BJ (cell line): ENCODE results near the gene AZU1. TPM values are rescaled to one million over a fixed set of nuclear protein-coding genes. Genes with fewer than 3 reads are reported as not detected.

Source experiments
- CTCF ChIA-PET: fragments of 350-600 bp; formaldehyde crosslinking; extraction: SDS; loops from one replicate; lab custom pipeline; 2021; ENCODE audit warnings: antibody characterized with exemption, inconsistent platforms; lab: Yijun Ruan, JAX
- POLR2A ChIA-PET: fragments of 300-600 bp; sonication (Branson Sonifier 250); formaldehyde crosslinking; extraction: SDS; loops from one replicate; lab custom pipeline; 2021; ENCODE audit warnings: antibody characterized with exemption; lab: Charles Lee
- DNase-seq: peaks from one replicate; pipeline ENCODE4 v3.0.0-alpha.2; 2011; ENCODE audit warnings: low read depth
- H3K27me3 ChIP-seq: 2 replicates; pipeline ENCODE4 v1.6.0; 2011; ENCODE audit warnings: low read length; ENCODE audit not compliant: control insufficient read depth, insufficient read depth
- H3K36me3 ChIP-seq: 2 replicates; pipeline ENCODE4 v1.5.1; 2011; ENCODE audit warnings: low read length; ENCODE audit not compliant: control insufficient read depth, insufficient read depth
- H3K4me3 ChIP-seq: 2 replicates; pipeline ENCODE4 v1.5.1; 2011; ENCODE audit warnings: low read depth, mild to moderate bottlenecking, control low read depth, low read length
- polyA minus RNA-seq: library from RNA; depleted of rRNA, polyadenylated mRNA; stranded (reverse); fragments of >200 nt; gene quantifications from 2 replicates; pipeline ENCODE4 v1.2.3, GENCODE V29; 2011; rRNA and poly(A)+ RNA removed
- polyA plus RNA-seq: library from polyadenylated mRNA; depleted of rRNA; stranded (reverse); fragments of >200 nt; gene quantifications from 2 replicates; pipeline ENCODE4 v1.2.3, GENCODE V29; 2011; rRNA removed
- TF ChIP-seq, protein P1 (sequence below): IDR thresholded peaks from 2 replicates; pipeline ENCODE4 v1.5.1; 2011; ENCODE audit warnings: low read depth, mild to moderate bottlenecking, control low read depth, inconsistent platforms, low read length, moderate library complexity; ENCODE audit not compliant: insufficient read depth

AZU1 gene, protein sequence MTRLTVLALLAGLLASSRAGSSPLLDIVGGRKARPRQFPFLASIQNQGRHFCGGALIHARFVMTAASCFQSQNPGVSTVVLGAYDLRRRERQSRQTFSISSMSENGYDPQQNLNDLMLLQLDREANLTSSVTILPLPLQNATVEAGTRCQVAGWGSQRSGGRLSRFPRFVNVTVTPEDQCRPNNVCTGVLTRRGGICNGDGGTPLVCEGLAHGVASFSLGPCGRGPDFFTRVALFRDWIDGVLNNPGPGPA
- polyA plus RNA-seq (0.07 TPM in 1 of 2 replicates, not detected in the other), polyA minus RNA-seq (not detected in 2 replicates)

DNA sequence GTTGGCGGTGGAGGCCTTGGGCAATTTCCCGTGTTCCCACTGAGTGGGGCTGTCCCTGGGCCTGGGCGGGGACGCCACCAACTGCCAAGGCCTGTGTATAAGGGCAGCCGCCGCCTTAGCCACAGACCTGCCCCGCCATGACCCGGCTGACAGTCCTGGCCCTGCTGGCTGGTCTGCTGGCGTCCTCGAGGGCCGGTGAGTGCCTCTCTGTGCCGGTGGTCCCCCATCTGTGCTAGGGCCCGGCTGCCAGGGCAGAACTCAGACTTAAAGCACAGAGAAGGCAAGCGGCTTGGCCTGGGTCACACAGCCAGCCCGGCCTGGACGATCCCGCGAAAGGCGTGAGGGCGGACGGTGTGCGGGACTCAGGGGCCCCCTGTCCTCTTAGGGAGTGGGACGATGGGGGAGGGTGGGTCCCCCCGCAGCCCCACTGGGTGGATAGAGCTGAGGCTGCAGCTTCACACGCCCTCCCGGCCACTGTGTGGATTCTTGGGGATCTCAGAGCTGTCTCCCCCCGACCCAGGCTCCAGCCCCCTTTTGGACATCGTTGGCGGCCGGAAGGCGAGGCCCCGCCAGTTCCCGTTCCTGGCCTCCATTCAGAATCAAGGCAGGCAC lies at the start of gene AZU1:
Gene AZU1 (plus strand): TSS at position 128 of the 612 bp plus-strand sequence. CDS start 10 bp downstream, at position 138.
- CTCF ChIA-PET = interaction anchor here (0.8 to 1.0 kb wide), 2 partner anchors 11 to 29 kb away, joined by 3 to 4 read pairs; no protein-coding TSS in a partner anchor
- Histone ChIP-seq H3K36me3 (no peaks in the 10 kb centered on the region), H3K4me3 (no peak within 1 kb of the TSS), H3K27me3 (no peaks in the 10 kb centered on the region)
- POLR2A ChIA-PET = no interaction called here
- TF ChIP-seq, protein P1, sequence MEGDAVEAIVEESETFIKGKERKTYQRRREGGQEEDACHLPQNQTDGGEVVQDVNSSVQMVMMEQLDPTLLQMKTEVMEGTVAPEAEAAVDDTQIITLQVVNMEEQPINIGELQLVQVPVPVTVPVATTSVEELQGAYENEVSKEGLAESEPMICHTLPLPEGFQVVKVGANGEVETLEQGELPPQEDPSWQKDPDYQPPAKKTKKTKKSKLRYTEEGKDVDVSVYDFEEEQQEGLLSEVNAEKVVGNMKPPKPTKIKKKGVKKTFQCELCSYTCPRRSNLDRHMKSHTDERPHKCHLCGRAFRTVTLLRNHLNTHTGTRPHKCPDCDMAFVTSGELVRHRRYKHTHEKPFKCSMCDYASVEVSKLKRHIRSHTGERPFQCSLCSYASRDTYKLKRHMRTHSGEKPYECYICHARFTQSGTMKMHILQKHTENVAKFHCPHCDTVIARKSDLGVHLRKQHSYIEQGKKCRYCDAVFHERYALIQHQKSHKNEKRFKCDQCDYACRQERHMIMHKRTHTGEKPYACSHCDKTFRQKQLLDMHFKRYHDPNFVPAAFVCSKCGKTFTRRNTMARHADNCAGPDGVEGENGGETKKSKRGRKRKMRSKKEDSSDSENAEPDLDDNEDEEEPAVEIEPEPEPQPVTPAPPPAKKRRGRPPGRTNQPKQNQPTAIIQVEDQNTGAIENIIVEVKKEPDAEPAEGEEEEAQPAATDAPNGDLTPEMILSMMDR = no peak
- no peak for DNase-seq

DNA sequence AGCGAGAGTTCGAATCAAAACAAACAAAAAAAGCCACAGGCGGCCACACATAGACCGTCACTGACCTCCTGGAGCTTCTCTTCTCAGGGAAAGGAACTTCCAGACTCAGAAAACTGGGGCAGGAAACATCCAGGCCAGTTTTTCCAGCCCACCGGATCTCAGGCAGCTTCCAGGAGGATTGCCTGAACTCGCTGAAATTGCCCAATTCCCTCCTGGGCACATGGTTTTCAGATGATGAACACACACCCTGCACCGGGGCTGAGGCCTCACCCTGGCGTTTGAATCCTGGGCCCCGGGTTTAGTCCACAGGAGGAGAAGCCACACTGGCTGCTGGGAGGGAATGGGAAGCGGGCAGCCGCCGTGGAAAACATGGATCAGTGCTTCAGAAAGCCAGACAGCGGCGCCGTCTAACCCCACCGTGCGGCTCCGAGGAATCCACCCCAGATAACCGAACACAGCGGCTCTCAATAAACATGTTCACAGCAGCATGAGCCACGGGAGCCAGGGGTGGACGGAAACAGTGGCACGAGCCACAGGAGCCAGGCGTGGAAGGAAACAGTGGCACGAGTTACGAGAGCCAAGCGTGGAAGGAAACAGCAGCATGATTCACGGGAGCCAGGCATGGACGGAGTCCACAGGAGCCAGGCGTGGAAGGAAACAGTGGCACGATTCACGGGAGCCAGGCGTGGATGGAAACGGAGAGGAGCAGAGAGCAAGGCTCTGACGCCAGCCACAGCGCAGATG lies 48.6 kb upstream of the AZU1 start:
- Histone ChIP-seq H3K36me3 (no peaks in the 10 kb centered on the region), H3K4me3 (no peak overlapping the region), H3K27me3 (no peaks in the 10 kb centered on the region)
- peak; percentile 87 for DNase-seq
- ChIA-PET CTCF (interaction anchor here (0.7 to 1.1 kb wide), 4 partner anchors 9 to 90 kb away, joined by 3 to 4 read pairs (median 4); no protein-coding TSS in a partner anchor), POLR2A (interaction anchor here (0.7 kb wide), 1 partner anchor 23 kb away, joined by 4 read pairs; no protein-coding TSS in a partner anchor)
- TF ChIP-seq, protein P1 = no peak

DNA sequence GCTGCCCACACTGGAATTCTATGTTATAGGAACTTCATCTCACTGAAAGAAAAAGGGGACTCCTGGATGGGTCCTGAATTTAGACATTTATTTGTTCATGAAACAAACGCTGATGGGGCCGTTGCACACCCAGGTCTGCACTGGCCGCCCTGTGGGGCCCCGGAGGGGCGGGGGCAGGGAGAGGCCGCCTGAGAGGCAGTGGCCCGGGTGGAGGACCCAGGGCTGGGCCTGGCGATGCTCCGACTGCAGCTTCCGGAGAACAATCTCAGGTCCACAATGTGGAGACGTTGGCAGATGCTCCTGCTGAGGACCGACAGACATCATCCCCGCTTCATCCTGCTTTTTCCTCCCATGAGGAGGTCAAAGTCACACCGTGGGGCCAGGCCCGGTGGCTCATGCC lies 46.7 kb upstream of the AZU1 start:
- no peaks in the 10 kb centered on the region for H3K27me3 ChIP-seq
- TF ChIP-seq, protein P1 = no peak
- no peak overlapping the region for H3K4me3 ChIP-seq
- CTCF ChIA-PET = interaction anchor here (2.2 kb wide), 1 partner anchor 8 kb away, joined by 7 read pairs; no protein-coding TSS in a partner anchor
- POLR2A ChIA-PET = no interaction called here
- no peaks in the 10 kb centered on the region for H3K36me3 ChIP-seq
- no peak for DNase-seq

DNA sequence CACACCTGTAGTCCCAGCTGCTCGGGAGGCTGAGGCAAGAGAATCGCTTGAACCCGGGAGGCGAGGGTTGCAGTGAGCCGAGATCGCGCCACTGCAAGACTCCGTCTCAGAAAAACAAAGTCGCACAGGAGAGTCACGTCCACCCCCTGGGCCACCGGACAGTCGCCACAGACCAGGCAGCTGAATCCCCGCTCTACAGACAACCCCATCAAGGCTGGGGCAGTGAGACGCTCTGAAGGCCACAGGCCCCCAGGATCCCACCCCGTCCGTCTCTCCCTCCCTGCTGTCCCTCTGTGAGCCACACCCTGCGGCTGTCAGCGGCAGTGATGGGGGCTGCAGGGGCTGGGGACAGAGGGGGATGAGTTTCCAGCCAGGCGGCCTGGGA lies 45.8 kb upstream of the AZU1 start:
- no peak for DNase-seq
- Histone ChIP-seq H3K27me3 (no peaks in the 10 kb centered on the region), H3K4me3 (no peak overlapping the region), H3K36me3 (no peaks in the 10 kb centered on the region)
- ChIA-PET CTCF (interaction anchor here (2.2 kb wide), 1 partner anchor 9 kb away, joined by 7 read pairs; no protein-coding TSS in a partner anchor), POLR2A (no interaction called here)
- TF ChIP-seq, protein P1 = no peak
